ENCODE results near the gene SCD.
A peak's percentile ranks its signal among the peaks of the same experiment; 100 is the strongest.
"Not testable (repeated sequence)": the region's sequence is repeated elsewhere in the genome, so short reads cannot be mapped to it uniquely, and the experiment has no call there.

SCD gene

DNA sequence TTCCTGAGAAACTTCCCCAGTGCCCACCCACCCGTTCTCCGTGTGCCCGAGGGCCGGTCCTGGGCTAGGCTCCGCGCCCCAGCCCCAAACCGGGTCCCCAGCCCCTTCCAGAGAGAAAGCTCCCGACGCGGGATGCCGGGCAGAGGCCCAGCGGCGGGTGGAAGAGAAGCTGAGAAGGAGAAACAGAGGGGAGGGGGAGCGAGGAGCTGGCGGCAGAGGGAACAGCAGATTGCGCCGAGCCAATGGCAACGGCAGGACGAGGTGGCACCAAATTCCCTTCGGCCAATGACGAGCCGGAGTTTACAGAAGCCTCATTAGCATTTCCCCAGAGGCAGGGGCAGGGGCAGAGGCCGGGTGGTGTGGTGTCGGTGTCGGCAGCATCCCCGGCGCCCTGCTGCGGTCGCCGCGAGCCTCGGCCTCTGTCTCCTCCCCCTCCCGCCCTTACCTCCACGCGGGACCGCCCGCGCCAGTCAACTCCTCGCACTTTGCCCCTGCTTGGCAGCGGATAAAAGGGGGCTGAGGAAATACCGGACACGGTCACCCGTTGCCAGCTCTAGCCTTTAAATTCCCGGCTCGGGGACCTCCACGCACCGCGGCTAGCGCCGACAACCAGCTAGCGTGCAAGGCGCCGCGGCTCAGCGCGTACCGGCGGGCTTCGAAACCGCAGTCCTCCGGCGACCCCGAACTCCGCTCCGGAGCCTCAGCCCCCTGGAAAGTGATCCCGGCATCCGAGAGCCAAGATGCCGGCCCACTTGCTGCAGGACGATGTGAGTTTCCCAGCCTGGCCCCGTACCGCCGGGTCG is at the start of gene SCD:
SCD (plus strand) TSS at position 469 of the 803 bp plus-strand sequence; CDS start at position 741, 272 bp downstream.
- peak within 1 kb of the TSS in 1 of 2 donors; percentile 54 for H3K27ac ChIP-seq
- TF ChIP-seq, protein P1, sequence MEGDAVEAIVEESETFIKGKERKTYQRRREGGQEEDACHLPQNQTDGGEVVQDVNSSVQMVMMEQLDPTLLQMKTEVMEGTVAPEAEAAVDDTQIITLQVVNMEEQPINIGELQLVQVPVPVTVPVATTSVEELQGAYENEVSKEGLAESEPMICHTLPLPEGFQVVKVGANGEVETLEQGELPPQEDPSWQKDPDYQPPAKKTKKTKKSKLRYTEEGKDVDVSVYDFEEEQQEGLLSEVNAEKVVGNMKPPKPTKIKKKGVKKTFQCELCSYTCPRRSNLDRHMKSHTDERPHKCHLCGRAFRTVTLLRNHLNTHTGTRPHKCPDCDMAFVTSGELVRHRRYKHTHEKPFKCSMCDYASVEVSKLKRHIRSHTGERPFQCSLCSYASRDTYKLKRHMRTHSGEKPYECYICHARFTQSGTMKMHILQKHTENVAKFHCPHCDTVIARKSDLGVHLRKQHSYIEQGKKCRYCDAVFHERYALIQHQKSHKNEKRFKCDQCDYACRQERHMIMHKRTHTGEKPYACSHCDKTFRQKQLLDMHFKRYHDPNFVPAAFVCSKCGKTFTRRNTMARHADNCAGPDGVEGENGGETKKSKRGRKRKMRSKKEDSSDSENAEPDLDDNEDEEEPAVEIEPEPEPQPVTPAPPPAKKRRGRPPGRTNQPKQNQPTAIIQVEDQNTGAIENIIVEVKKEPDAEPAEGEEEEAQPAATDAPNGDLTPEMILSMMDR (IDR thresholded peaks at IDR 0.05): no peak
- H3K4me3 ChIP-seq: peak within 1 kb of the TSS; percentile 75
- DNase-seq (ENCODE audit: low spot score): peak; percentile 81

DNA sequence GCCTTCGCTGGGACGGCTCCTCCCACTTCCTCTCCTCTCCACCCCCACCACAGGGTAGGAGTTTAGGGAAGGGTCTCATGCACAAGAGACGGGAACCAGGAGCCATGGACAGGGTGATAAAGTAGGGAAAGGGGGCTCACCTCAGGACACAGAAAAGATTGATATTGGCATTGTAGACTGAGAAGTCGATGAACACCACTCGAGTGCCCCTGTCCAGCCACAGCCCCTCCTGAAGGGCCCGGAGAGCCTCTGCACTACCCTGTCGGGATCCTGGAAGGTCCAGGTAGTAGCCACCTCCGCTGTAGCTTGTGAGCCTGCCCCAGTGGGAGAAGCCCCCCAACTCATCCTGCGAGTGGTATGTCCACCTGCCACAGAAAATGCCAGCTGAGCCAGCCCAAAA is 49.8 kb upstream of the SCD start:
- H3K27ac ChIP-seq: no peak overlapping the region
- TF ChIP-seq, protein P1 (IDR thresholded peaks at IDR 0.05): no peak
- DNase-seq (ENCODE audit: low spot score): no peak
- no peak overlapping the region for H3K4me3 ChIP-seq

DNA sequence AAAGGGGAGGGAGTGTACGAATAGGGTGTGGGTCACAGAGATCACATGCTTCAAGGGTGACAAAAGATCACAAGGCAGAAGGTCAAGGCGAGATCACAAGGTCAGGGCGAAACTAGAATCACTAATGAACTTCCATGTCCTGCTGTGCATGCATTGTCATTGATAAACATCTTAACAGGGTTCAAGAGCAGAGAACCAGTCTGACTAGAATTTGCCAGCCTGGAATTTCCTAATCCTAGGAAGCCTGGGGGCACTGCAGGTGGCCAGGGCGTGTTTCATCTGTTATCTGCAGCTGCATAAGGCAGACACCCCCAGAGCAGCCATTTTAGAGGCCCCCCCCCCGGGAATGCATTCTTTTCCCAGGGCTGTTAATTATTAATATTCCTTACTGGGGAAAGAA is 45.9 kb upstream of the SCD start:
- not testable (repeated sequence) for H3K27ac ChIP-seq; H3K4me3 ChIP-seq; DNase-seq (ENCODE audit: low spot score)

DNA sequence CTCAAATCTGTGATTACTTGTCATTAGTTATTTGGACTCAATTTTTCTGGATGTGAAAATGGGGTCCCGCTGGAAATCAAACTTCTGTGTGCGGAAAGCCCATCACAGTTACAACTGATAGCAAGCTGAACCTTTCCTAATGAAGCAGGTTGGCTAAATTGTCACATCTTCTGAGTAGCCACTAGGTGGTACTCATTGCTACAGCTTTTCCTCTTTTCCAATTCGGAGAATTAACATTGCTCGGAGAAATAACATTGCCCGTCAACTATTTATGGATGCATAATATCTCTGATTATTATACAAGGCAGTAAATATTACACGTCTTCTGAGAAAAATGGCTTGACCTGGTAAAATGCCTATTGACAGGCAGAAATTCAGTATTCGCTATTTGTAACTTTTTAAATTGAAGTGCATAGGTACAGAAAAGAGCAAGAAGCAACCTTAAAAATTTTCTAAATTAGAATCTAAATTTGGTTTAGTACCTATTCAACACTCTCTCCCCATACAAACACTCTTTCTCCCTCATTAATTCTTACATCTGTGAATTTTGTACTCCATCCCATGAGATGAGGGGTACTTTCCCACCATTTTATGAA is 43.2 kb upstream of the SCD start:
- no peak overlapping the region for H3K27ac ChIP-seq
- no peak for DNase-seq (ENCODE audit: low spot score)
- TF ChIP-seq, protein P1 (IDR thresholded peaks at IDR 0.05): no peak
- no peak overlapping the region for H3K4me3 ChIP-seq

DNA sequence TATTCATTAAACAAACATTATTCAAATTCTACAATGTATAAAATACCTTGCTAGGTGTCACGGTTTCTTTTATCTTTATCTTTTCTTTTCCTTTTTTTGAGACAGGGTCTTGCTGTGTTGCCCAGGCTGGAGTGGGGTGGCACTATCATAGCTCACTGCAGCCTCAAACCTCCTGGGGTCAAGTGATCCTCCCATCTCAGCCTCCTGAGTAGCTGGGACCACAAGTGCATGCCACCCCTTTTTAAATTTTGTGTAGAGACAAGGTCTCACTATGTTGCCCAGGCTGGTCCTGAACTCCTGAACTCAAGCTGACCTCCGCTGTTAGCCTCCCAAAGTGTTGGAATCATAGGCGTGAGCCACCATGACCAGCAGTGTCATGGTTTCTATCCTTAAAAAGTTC is 42.6 kb upstream of the SCD start:
- Histone ChIP-seq H3K4me3 (no peak overlapping the region), H3K27ac (no peak overlapping the region)
- DNase-seq (ENCODE audit: low spot score): no peak
- TF ChIP-seq, protein P1 (IDR thresholded peaks at IDR 0.05): no peak

DNA sequence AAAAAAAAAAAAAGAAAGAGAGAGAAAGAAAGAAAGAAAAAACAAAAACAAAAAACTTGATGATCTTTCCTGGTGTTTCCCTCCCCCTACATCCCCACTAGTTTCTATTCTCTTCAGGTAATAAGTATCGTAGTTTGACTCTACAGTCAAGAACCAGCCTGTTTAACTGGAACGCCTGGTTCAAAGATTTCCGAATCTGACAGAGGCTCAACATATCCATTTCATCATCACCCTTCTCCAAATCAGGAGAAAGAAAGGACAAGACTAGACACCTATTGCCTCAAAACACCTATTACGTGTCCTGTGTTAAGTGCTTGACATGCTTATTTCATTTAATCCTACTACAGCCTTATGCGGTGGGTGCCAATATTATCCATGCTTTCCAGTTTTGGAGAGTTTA is 40.2 kb upstream of the SCD start:
- Histone ChIP-seq H3K4me3 (no peak overlapping the region), H3K27ac (no peak overlapping the region)
- no peak for DNase-seq (ENCODE audit: low spot score)
- TF ChIP-seq, protein P1 (IDR thresholded peaks at IDR 0.05): no peak

DNA sequence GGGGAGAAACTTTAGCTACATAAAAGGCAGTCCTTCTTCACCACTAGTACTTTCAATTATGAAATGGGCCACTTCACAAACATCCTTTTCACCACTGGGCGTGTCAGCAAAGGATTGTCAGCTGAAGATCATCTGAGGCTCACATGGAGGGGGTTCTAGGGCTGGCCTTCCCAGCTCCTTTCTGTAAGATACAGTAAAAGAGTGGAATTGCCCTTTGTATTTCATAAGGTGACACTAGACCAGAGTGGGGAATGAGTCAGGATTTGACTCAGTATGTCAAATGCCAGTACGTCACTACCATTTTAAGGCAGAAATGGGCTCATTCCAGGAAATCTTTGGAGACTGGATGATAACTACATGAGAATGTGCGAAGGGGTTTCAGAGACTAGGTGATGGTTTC is 39.3 kb upstream of the SCD start:
- Histone ChIP-seq H3K4me3 (no peak overlapping the region), H3K27ac (no peak overlapping the region)
- DNase-seq (ENCODE audit: low spot score): no peak
- TF ChIP-seq, protein P1 (IDR thresholded peaks at IDR 0.05): no peak

Data from coronary artery (tissue), 2 donors.